Kidney (tissue), 14 donors: Measurements from ENCODE around the gene HOXB3. TPM values are rescaled to one million over a fixed set of nuclear protein-coding genes. Genes with fewer than 3 reads are reported as not detected.

Experiments
- DNase-seq, 5 donors: peaks; one replicate each; pipeline ENCODE4 v3.0.0-alpha.2; 2013 to 2020
- FAIRE-seq: peaks from 2 replicates; lab custom pipeline; 2012; peaks lifted over from hg19 to GRCh38; lab: Jason Lieb, UNC
- H3K27ac ChIP-seq, 2 donors: one replicate each; pipeline ENCODE4 v1.7.0; 2013; ENCODE audit warnings: low read depth in 2 of 2, low read length in 2 of 2, inconsistent platforms in 1 of 2
- H3K27me3 ChIP-seq: one replicate; pipeline ENCODE4 v1.7.1; 2013; ENCODE audit warnings: low read length, inconsistent platforms; ENCODE audit not compliant: control insufficient read depth, insufficient read depth
- H3K36me3 ChIP-seq, 3 donors: one replicate each; pipeline versions ENCODE4 v1.7.0 to v1.7.1; 2013; ENCODE audit warnings: low read length in 3 of 3, control low read depth in 1 of 3, inconsistent platforms in 1 of 3; ENCODE audit not compliant: insufficient read depth in 3 of 3, control insufficient read depth in 2 of 3
- H3K4me1 ChIP-seq, 3 donors: one replicate each; pipeline versions ENCODE4 v1.7.0 to v1.7.1; 2013; ENCODE audit warnings: low read length in 3 of 3, inconsistent platforms in 1 of 3, low read depth in 1 of 3; ENCODE audit not compliant: control insufficient read depth in 2 of 3, insufficient read depth in 2 of 3
- H3K4me3 ChIP-seq, 3 donors: one replicate each; pipeline versions ENCODE4 v1.7.0 to v1.8.1; 2013; ENCODE audit warnings: low read length in 3 of 3, control low read depth in 1 of 3, inconsistent platforms in 1 of 3
- H3K9ac ChIP-seq, 3 donors: one replicate each; pipeline versions ENCODE4 v1.7.0 to v1.7.1; 2013; ENCODE audit warnings: low read length in 3 of 3, control low read depth in 1 of 3, inconsistent platforms in 1 of 3
- H3K9me3 ChIP-seq, 3 donors: one replicate each; pipeline versions ENCODE4 v1.7.0 to v1.7.1; 2013; ENCODE audit warnings: low read length in 3 of 3, control low read depth in 1 of 3, inconsistent platforms in 1 of 3; ENCODE audit not compliant: control insufficient read depth in 2 of 3, insufficient read depth in 1 of 3
- CTCF ChIP-seq: IDR thresholded peaks from 3 replicates; pipeline ENCODE4 v1.5.1; 2012; ENCODE audit warnings: mild to moderate bottlenecking, moderate library complexity, borderline replicate concordance; ENCODE audit not compliant: insufficient read depth; ENCODE audit errors: extremely low read depth
- intact Hi-C: fragments of 100-400 bp; cut with DNase I; formaldehyde crosslinking; loops from one replicate; pipeline ENCODE4 v1.11.1; 2022
- microRNA-seq: library from miRNA; unstranded; fragments of <30 nt; microRNA quantifications from one replicate; pipeline ENCODE4 v1.2.0, GENCODE V29; 2020
- polyA plus RNA-seq: library from polyadenylated mRNA; stranded (reverse); fragments of 350-450 nt; fragmentation: Illumina TruSeq; extraction: RNeasy Lipid Tissue Mini Kit (QIAGEN cat#74804); gene quantifications from one replicate; pipeline ENCODE4 v1.2.3, GENCODE V29; 2014; ENCODE audit warnings: low read depth, low replicate concordance; ENCODE audit not compliant: insufficient read depth
- total RNA-seq: library from RNA; stranded (reverse); fragmentation: NEBNext Ultra II Directional; extraction: Animal tissue kit (Norgen Biotek cat#: 25700); gene quantifications from one replicate; pipeline ENCODE4 v1.2.1, GENCODE V29; 2021
- donor health status: control.
- donor health status: control.
- donor health status: control.
- donor health status: control.
- donor health status: control.
- donor health status: DM: yes; HTN: yes; CAD: no.
- donor health status: Normal renal cell carcinoma (clear cell type).

Gene HOXB3
- total and polyA plus RNA-seq, 2 donors from 2014 or later = 12.1 to 99.0 TPM

DNA sequence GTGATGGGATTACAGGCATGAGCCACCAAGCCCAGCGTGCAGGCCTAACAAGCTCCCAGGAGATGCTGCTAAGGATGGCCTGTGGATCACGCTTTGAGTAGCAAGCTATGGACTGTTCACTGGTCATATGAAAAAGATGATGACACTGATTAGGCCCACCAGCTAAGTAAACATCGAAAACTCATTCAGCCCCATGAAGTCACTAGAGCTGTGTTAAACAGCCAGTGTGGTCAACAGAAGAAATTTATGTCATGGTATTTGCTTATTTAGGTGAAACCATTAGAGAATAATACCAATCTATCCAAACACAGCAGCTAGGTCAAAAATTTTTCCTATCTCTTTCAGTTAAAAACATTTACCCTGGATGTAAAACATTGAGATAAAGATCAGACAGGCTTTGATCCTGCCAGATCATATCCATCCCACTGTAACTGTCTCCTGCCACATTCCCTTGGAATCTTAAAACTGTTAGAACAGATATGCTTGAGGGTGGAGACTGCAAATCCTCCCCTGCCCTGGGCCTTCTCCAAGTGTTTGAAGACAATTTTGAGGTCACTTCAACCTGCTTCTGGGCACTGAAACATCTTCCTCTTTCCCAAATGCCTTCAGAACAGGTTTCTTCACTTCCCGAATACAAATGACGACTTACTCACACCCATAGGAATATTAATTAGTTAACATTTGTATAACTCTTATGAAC is 90.2 kb downstream of the HOXB3 start:
- Histone ChIP-seq H3K27ac (no peak overlapping the region), H3K9me3 (no peaks in the 10 kb centered on the region), H3K36me3 (no peaks in the 10 kb centered on the region), H3K4me1 (peaks cover 0 to 7% (median 7%) of the 10 kb centered on the region in 3 donors), H3K9ac (no peak overlapping the region), H3K4me3 (no peak overlapping the region), H3K27me3 (no peaks in the 10 kb centered on the region)
- intact Hi-C loops = no loop called here
- FAIRE-seq (no peak), DNase-seq (no peak)
- no peak for TF ChIP-seq CTCF

GRCh38 chr17:48499248-48499647 is 90.8 kb downstream of the HOXB3 start:
- no peaks in the 10 kb centered on the region for H3K27me3 ChIP-seq
- no peak overlapping the region for H3K4me3 ChIP-seq
- no peak for TF ChIP-seq CTCF
- no peak for DNase-seq
- peaks cover 0 to 7% (median 7%) of the 10 kb centered on the region in 3 donors for H3K4me1 ChIP-seq
- no peak overlapping the region for H3K27ac ChIP-seq
- H3K9ac ChIP-seq = no peak overlapping the region
- H3K9me3 ChIP-seq = no peaks in the 10 kb centered on the region
- no peak for FAIRE-seq
- intact Hi-C loops = no loop called here
- no peaks in the 10 kb centered on the region for H3K36me3 ChIP-seq

Small RNA genes lying within 50 kb of the gene (microRNA-seq; reads per million reads assigned to microRNA genes)
- gene MIR196A1 = 3.0 reads per million

Other genes with a start within 250 kb of the HOXB3 start
- 34.8 TPM for gene SKAP1, start 160.0 kb downstream of the HOXB3 start, total RNA-seq
- 42.6 TPM for gene SKAP1, start 160.0 kb downstream of the HOXB3 start, polyA plus RNA-seq
- gene HOXB1, start 59.2 kb downstream of the HOXB3 start, total RNA-seq = not detected
- gene HOXB1, start 59.2 kb downstream of the HOXB3 start, polyA plus RNA-seq = not detected
- 61.9 TPM for gene HOXB2, start 45.1 kb downstream of the HOXB3 start, total RNA-seq
- gene HOXB2, start 45.1 kb downstream of the HOXB3 start, polyA plus RNA-seq = 30.7 TPM
- 22.6 TPM for gene HOXB4, start 11.9 kb downstream of the HOXB3 start, total RNA-seq
- 4.4 TPM for gene HOXB4, start 11.9 kb downstream of the HOXB3 start, polyA plus RNA-seq
- 27.0 TPM for gene HOXB5, start 3.5 kb upstream of the HOXB3 start, total RNA-seq
- 12.3 TPM for gene HOXB5, start 3.5 kb upstream of the HOXB3 start, polyA plus RNA-seq
- gene HOXB6, start 14.7 kb upstream of the HOXB3 start, total RNA-seq = 90.2 TPM
- gene HOXB6, start 14.7 kb upstream of the HOXB3 start, polyA plus RNA-seq = 44.0 TPM
- gene HOXB7, start 20.8 kb upstream of the HOXB3 start, total RNA-seq = 45.4 TPM
- gene HOXB7, start 20.8 kb upstream of the HOXB3 start, polyA plus RNA-seq = 49.6 TPM
- 48.7 TPM for gene HOXB8, start 25.1 kb upstream of the HOXB3 start, total RNA-seq
- gene HOXB8, start 25.1 kb upstream of the HOXB3 start, polyA plus RNA-seq = 19.3 TPM
- 45.8 TPM for gene HOXB9, start 36.1 kb upstream of the HOXB3 start, total RNA-seq
- gene HOXB9, start 36.1 kb upstream of the HOXB3 start, polyA plus RNA-seq = 29.2 TPM
- not detected for gene PRAC1, start 132.3 kb upstream of the HOXB3 start, total RNA-seq
- gene PRAC1, start 132.3 kb upstream of the HOXB3 start, polyA plus RNA-seq = not detected
- gene PRAC2, start 132.9 kb upstream of the HOXB3 start, total RNA-seq = not detected
- gene PRAC2, start 132.9 kb upstream of the HOXB3 start, polyA plus RNA-seq = not detected
- not detected for gene HOXB13, start 138.5 kb upstream of the HOXB3 start, total RNA-seq
- not detected for gene HOXB13, start 138.5 kb upstream of the HOXB3 start, polyA plus RNA-seq
- 2.3 TPM for gene TTLL6, start 227.0 kb upstream of the HOXB3 start, total RNA-seq
- gene TTLL6, start 227.0 kb upstream of the HOXB3 start, polyA plus RNA-seq = 4.2 TPM
- 157 TPM for gene CALCOCO2, start 240.8 kb upstream of the HOXB3 start, total RNA-seq
- gene CALCOCO2, start 240.8 kb upstream of the HOXB3 start, polyA plus RNA-seq = 63.6 TPM